Neuronal stem cell (in vitro differentiated cells): ENCODE data around the gene ZNF554.

Experiments
- DNase-seq: peaks from one replicate; pipeline ENCODE4 v3.0.0-alpha.2; 2013; ENCODE audit warnings: low spot score
- H2AFZ ChIP-seq: one replicate; pipeline ENCODE4 v1.6.1; 2013; ENCODE audit warnings: mild to moderate bottlenecking, low read length, inconsistent platforms
- H2AK5ac ChIP-seq: 2 replicates; pipeline ENCODE4 v1.6.1; 2013; ENCODE audit warnings: low read depth, mild to moderate bottlenecking, inconsistent platforms, low read length, moderate library complexity, mixed read lengths
- H2BK120ac ChIP-seq: 2 replicates; pipeline ENCODE4 v1.6.1; 2013; ENCODE audit warnings: low read depth, mild to moderate bottlenecking, inconsistent platforms, low read length, moderate library complexity, mixed read lengths
- H2BK12ac ChIP-seq: one replicate; pipeline ENCODE4 v1.6.1; 2013; ENCODE audit warnings: low read length, inconsistent platforms
- H2BK15ac ChIP-seq: 2 replicates; pipeline ENCODE4 v1.6.1; 2013; ENCODE audit warnings: mild to moderate bottlenecking, low read length, inconsistent platforms, mixed read lengths
- H2BK5ac ChIP-seq: one replicate; pipeline ENCODE4 v1.6.1; 2013; ENCODE audit warnings: inconsistent platforms, mild to moderate bottlenecking, low read length, moderate library complexity
- H3K14ac ChIP-seq: one replicate; pipeline ENCODE4 v1.6.1; 2013; ENCODE audit warnings: low read length, inconsistent platforms
- H3K18ac ChIP-seq: 2 replicates; pipeline ENCODE4 v1.6.1; 2013; ENCODE audit warnings: low read length, inconsistent platforms
- H3K23ac ChIP-seq: 2 replicates; pipeline ENCODE4 v1.6.1; 2013; ENCODE audit warnings: low read depth, mild to moderate bottlenecking, mixed read lengths, low read length, inconsistent platforms; ENCODE audit not compliant: poor library complexity
- H3K27ac ChIP-seq: replicated peaks from 3 replicates; pipeline ENCODE4 v1.5.1; 2013; ENCODE audit warnings: low read length, inconsistent platforms
- H3K27me3 ChIP-seq, 3 experiments: 2 replicates each; pipeline ENCODE4 v1.6.1; 2013; ENCODE audit warnings: low read length in 3 of 3, mild to moderate bottlenecking in 2 of 3, inconsistent platforms in 1 of 3, low read depth in 1 of 3, mixed read lengths in 1 of 3, moderate library complexity in 1 of 3; ENCODE audit not compliant: control insufficient read depth in 3 of 3, insufficient read depth in 3 of 3
- H3K36me3 ChIP-seq, 2 donors: replicated peaks in 1 of 2; 2 replicates each; pipeline ENCODE4 v1.6.1; 2013; ENCODE audit warnings: low read length in 2 of 2; ENCODE audit not compliant: control insufficient read depth in 2 of 2, insufficient read depth in 2 of 2
- H3K4ac ChIP-seq: 2 replicates; pipeline ENCODE4 v1.6.1; 2013; ENCODE audit warnings: inconsistent platforms, mild to moderate bottlenecking, low read length, moderate library complexity
- H3K4me1 ChIP-seq, 2 donors: 1 replicate in 1 of 2; 2 replicates in 1 of 2; pipeline ENCODE4 v1.6.1; 2013; ENCODE audit warnings: low read length in 2 of 2, low read depth in 1 of 2; ENCODE audit not compliant: control insufficient read depth in 2 of 2, insufficient read depth in 1 of 2
- H3K4me2 ChIP-seq: one replicate; pipeline ENCODE4 v1.6.1; 2013; ENCODE audit warnings: mild to moderate bottlenecking, low read length, inconsistent platforms; ENCODE audit not compliant: insufficient read depth, poor library complexity, severe bottlenecking
- H3K4me3 ChIP-seq, 2 donors: 2 replicates each; pipeline ENCODE4 v1.5.1; 2013; ENCODE audit warnings: low read length in 2 of 2, mild to moderate bottlenecking in 2 of 2, inconsistent platforms in 1 of 2, moderate library complexity in 1 of 2
- H3K79me1 ChIP-seq: one replicate; pipeline ENCODE4 v1.6.1; 2013; ENCODE audit warnings: low read depth, mild to moderate bottlenecking, inconsistent platforms, low read length, moderate library complexity
- H3K9ac ChIP-seq: one replicate; pipeline ENCODE4 v1.6.1; 2013; ENCODE audit warnings: mild to moderate bottlenecking, low read depth, low read length, inconsistent platforms; ENCODE audit not compliant: poor library complexity
- H3K9me3 ChIP-seq, 2 donors: replicated peaks in 1 of 2; 2 replicates each; pipeline versions ENCODE3 to v1.6.1; 2013; ENCODE audit warnings: low read length in 2 of 2, mild to moderate bottlenecking in 2 of 2, inconsistent platforms in 1 of 2, low read depth in 1 of 2, mixed read lengths in 1 of 2, moderate library complexity in 1 of 2; ENCODE audit not compliant: control insufficient read depth in 2 of 2, insufficient read depth in 1 of 2
- H4K8ac ChIP-seq: one replicate; pipeline ENCODE4 v1.6.1; 2013; ENCODE audit warnings: low read depth, mild to moderate bottlenecking, inconsistent platforms, low read length, moderate library complexity
- H4K91ac ChIP-seq: one replicate; pipeline ENCODE4 v1.6.1; 2013; ENCODE audit warnings: low read length, low read depth, mild to moderate bottlenecking, inconsistent platforms; ENCODE audit not compliant: poor library complexity
- WGBS, 2 donors: extraction: QIAGEN DNeasy Blood & Tissue Kit; methylation state at CpG; one replicate each; pipeline ENCODE4 v1.1.7; 2013; ENCODE audit warnings: missing lambda C conversion rate in 2 of 2, mixed read lengths in 1 of 2; ENCODE audit not compliant: insufficient read length in 2 of 2, insufficient replicate concordance in 1 of 2; ENCODE audit errors: extremely low coverage in 2 of 2; 5-methylcytosine and 5-hydroxymethylcytosine counted together

Gene ZNF554

GRCh38 chr19:2782936-2783780 is 36.5 kb upstream of the ZNF554 start, which contains the start of gene SGTA:
TSS of gene SGTA (minus strand) at chr19:2783273. CDS start at chr19:2769068, 14,205 bp downstream.
- H2BK120ac ChIP-seq, result no peak within 1 kb of the TSS
- no peak within 1 kb of the TSS for H2BK12ac ChIP-seq
- peak within 1 kb of the TSS; percentile 82 for H3K4me2 ChIP-seq
- H3K4me3 ChIP-seq, result peak within 1 kb of the TSS; percentile 91 to 100
- peak within 1 kb of the TSS; percentile 96 for H3K9ac ChIP-seq
- no peak within 1 kb of the TSS for H3K4ac ChIP-seq
- peak within 1 kb of the TSS; percentile 96 for H2AK5ac ChIP-seq
- peak; percentile 98 for DNase-seq
- peaks cover 10 to 11% of the 10 kb centered on the region in 2 donors for H3K4me1 ChIP-seq
- H4K8ac ChIP-seq, result peak within 1 kb of the TSS; percentile 19
- peak within 1 kb of the TSS; percentile 82 for H2AFZ ChIP-seq
- no peaks in the 10 kb centered on the region for H3K9me3 ChIP-seq
- peak within 1 kb of the TSS; percentile 94 for H3K23ac ChIP-seq
- H2BK15ac ChIP-seq, result peak within 1 kb of the TSS; percentile 84
- peak within 1 kb of the TSS; percentile 46 for H4K91ac ChIP-seq
- H3K27ac ChIP-seq, result peak within 1 kb of the TSS; percentile 76
- H3K27me3 ChIP-seq, result no peaks in the 10 kb centered on the region
- peaks cover 10 to 43% of the 10 kb centered on the region in 2 donors for H3K36me3 ChIP-seq
- no peak within 1 kb of the TSS for H3K14ac ChIP-seq
- H2BK5ac ChIP-seq, result peak within 1 kb of the TSS; percentile 94
- no CpG with 5 or more reads among the region's 68 CpGs for WGBS, 2 donors
- peaks cover 16% of the 10 kb centered on the region for H3K79me1 ChIP-seq
- peak within 1 kb of the TSS; percentile 97 for H3K18ac ChIP-seq

GRCh38 chr19:2783781-2784145 is 35.9 kb upstream of the ZNF554 start:
- Histone ChIP-seq H2AFZ (peak overlapping the region; percentile 81), H3K27ac (peak overlapping the region; percentile 76), H3K9ac (no peak overlapping the region), H3K4me2 (peak overlapping the region; percentile 28), H2BK12ac (no peak overlapping the region), H3K36me3 (peaks cover 8 to 44% of the 10 kb centered on the region in 2 donors), H3K18ac (no peak overlapping the region), H3K23ac (no peak overlapping the region), H3K4me1 (peaks cover 10 to 11% of the 10 kb centered on the region in 2 donors), H2AK5ac (no peak overlapping the region), H3K4me3 (peak overlapping the region in 1 of 2 donors; percentile 91), H2BK120ac (no peak overlapping the region), H3K27me3 (no peaks in the 10 kb centered on the region), H4K91ac (no peak overlapping the region), H3K79me1 (peaks cover 17% of the 10 kb centered on the region), H3K9me3 (no peaks in the 10 kb centered on the region), H3K14ac (no peak overlapping the region), H4K8ac (no peak overlapping the region), H2BK15ac (no peak overlapping the region), H2BK5ac (no peak overlapping the region), H3K4ac (no peak overlapping the region)
- WGBS, 2 donors, result no CpG with 5 or more reads among the region's 7 CpGs
- no peak for DNase-seq

DNA sequence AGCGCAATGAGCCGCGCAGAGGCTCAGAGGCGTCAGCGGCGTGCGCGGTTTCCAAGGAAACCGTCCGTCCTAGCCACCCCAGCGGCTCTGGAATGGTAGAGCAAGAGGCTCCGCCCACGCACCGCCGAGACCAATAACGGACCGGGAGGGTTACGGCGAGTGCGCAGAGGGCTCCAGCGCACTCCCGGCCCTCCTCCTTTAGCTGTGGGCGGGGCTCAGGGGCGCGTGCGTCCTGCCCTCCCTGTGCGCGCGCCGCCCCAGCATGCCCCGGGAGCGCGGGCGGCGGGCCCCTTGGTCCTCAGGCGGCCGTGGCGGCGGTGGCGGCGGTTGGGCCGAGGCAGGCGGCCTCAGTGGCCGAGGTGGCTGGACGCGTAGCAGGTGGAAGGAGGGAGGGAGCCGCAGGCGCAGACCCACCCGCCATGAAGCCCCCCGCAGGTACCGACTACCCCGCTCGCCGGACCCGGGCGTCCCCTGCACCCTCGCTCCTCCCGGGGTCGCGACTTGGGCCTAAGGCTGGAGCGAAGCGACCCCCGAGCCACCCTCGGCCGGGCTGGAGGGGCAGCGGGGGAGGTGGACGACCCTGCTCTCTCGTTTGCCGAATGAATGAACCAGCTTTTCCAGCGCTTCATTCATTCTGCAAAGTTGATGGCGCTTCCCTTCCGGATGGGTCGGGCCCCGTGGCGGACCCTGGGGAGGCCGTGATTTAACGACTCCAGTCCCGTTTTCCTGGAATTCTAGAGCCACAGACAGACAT is 34.2 kb upstream of the ZNF554 start, which contains the start of gene THOP1:
Gene THOP1 (plus strand): TSS at position 260 of the 754 bp plus-strand sequence. CDS start 160 bp downstream, at position 420.
- peak within 1 kb of the TSS; percentile 95 for H3K23ac ChIP-seq
- peak within 1 kb of the TSS; percentile 89 to 96 for H3K4me3 ChIP-seq
- peak within 1 kb of the TSS; percentile 95 for H3K18ac ChIP-seq
- H3K4ac ChIP-seq, result no peak within 1 kb of the TSS
- H2AFZ ChIP-seq, result peak within 1 kb of the TSS; percentile 90
- DNase-seq, result peak; percentile 99
- H3K14ac ChIP-seq, result peak within 1 kb of the TSS; percentile 84
- H3K4me1 ChIP-seq, result peaks cover 10 to 11% of the 10 kb centered on the region in 2 donors
- H3K79me1 ChIP-seq, result peaks cover 23% of the 10 kb centered on the region
- no peaks in the 10 kb centered on the region for H3K27me3 ChIP-seq
- H2BK12ac ChIP-seq, result no peak within 1 kb of the TSS
- H2BK120ac ChIP-seq, result no peak within 1 kb of the TSS
- no peak within 1 kb of the TSS for H4K8ac ChIP-seq
- peak within 1 kb of the TSS; percentile 53 for H3K27ac ChIP-seq
- H2BK5ac ChIP-seq, result no peak within 1 kb of the TSS
- H3K9ac ChIP-seq, result peak within 1 kb of the TSS; percentile 95
- no CpG with 5 or more reads among the region's 78 CpGs for WGBS, 2 donors
- no peak within 1 kb of the TSS for H2AK5ac ChIP-seq
- H2BK15ac ChIP-seq, result no peak within 1 kb of the TSS
- H3K36me3 ChIP-seq, result peaks cover 5 to 38% of the 10 kb centered on the region in 2 donors
- H4K91ac ChIP-seq, result no peak within 1 kb of the TSS
- H3K9me3 ChIP-seq, result no peaks in the 10 kb centered on the region
- peak within 1 kb of the TSS; percentile 87 for H3K4me2 ChIP-seq
